ENCODE measurements around the gene EIF4E3.

Gene EIF4E3

DNA sequence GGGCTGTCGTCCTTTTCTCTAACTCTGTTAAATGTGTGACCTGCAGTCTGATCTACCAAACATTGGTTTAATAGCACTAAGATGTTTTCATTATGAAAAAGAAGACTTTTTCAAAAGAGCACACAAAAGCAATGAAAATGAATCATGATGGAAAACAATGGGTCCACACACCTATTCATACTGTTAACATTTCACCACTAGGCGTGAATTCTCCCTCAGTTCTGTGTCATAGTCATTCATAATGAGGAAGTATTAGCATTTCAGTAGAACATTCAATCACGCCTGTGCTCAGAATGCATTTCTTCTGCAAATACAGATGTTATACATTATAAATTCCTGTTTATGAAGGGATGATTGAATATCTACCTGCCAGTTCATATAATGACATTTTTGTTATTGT lies 35.9 kb downstream of the EIF4E3 start:
- no peak for DNase-seq (ENCODE audit: low read depth in 2 of 2)

- DNase-seq (ENCODE audit: low read depth in 2 of 2) = no peak
Observed at GRCh38 chr3:71688121-71688520, 37.1 kb downstream of the EIF4E3 start.

- no peak for DNase-seq (ENCODE audit: low read depth in 2 of 2)
Observed at GRCh38 chr3:71685686-71686085, 39.5 kb downstream of the EIF4E3 start.

- no peak for DNase-seq (ENCODE audit: low read depth in 2 of 2)
Observed at GRCh38 chr3:71684757-71685386, 40.3 kb downstream of the EIF4E3 start.

- no peak for DNase-seq (ENCODE audit: low read depth in 2 of 2)
Observed at GRCh38 chr3:71684046-71684756, 41.0 kb downstream of the EIF4E3 start.

- DNase-seq (ENCODE audit: low read depth in 2 of 2) = no peak
Observed at GRCh38 chr3:71681224-71681668, 44.0 kb downstream of the EIF4E3 start.

- no peak for DNase-seq (ENCODE audit: low read depth in 2 of 2)
Observed at GRCh38 chr3:71680603-71681002, 44.6 kb downstream of the EIF4E3 start.

DNA sequence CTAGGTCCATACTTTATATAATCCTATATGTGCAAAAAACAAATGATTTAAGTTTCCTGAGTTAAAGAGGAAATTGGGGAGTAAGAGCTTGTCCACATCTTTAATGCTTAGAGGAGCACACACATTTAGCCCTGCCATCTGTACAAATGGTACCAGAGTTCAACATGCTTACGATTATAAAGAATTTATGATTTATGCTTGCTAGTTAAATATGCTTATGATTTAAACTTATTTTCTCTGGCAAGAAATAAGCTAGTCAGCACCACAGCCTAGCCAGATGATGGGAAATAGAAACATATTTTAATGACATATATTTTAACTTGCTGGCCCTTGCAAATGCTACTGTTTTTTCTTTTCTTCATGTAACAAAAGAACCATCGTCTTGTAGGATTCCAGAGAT lies 48.3 kb downstream of the EIF4E3 start:
- no peak for DNase-seq (ENCODE audit: low read depth in 2 of 2)

DNA sequence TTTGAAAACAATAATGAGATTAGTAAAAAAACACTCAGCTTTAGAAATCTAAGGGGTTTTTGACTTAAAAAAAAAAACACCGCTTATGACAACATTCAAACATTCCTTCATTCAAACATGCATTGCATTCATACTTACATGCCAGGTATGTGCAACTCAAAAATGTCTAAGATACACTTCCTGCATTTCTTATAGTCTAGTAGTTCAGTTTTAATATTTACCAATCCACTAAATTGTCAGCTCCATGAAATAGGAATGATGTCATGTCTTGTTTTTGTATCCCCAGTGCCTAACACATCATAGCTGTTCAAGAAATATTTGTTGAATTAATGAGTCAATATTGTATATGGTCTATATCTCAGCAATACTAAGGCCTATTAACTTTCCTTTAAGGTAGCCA lies 51.7 kb downstream of the EIF4E3 start:
- DNase-seq (ENCODE audit: low read depth in 2 of 2) = no peak

DNA sequence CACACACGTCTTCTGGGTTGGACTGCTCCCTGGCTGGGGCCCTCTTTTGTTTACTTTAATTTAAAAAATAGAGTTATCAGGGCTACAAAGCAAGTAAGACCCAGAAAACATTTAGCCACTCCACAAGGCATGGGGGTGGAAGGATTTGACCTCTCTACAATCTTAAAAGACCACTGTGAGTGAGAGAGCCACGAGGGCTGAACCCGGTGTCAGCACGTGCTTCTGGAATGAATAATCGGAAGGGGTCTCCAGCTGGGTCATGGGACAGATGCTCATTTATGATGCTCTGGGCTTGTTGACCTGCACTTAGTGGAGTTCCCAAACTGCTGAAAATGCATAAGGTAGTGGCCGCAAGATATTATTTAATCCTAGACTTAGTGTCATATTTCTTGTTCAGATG lies 52.4 kb downstream of the EIF4E3 start:
- no peak for DNase-seq (ENCODE audit: low read depth in 2 of 2)

DNA sequence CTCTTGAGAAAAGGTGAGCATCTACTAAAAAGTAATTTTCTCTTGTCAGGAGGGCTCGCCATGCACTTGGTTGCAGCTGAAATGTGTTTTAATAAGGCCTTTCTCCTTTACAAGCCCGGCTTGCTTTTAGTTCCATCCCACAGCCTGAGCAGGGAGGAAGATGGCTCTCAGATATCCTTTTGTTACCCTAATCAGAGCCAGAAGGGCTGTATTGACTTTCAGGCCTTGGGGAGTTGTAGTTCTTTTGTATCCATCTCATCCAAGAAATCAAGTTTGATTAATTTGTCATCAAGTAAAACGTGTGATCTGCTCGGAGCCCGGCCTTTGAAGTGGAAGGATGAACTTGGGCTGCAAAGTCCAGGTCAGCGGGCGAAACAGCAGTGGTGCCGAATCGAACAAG lies 52.9 kb downstream of the EIF4E3 start:
- DNase-seq (ENCODE audit: low read depth in 2 of 2) = no peak

DNA sequence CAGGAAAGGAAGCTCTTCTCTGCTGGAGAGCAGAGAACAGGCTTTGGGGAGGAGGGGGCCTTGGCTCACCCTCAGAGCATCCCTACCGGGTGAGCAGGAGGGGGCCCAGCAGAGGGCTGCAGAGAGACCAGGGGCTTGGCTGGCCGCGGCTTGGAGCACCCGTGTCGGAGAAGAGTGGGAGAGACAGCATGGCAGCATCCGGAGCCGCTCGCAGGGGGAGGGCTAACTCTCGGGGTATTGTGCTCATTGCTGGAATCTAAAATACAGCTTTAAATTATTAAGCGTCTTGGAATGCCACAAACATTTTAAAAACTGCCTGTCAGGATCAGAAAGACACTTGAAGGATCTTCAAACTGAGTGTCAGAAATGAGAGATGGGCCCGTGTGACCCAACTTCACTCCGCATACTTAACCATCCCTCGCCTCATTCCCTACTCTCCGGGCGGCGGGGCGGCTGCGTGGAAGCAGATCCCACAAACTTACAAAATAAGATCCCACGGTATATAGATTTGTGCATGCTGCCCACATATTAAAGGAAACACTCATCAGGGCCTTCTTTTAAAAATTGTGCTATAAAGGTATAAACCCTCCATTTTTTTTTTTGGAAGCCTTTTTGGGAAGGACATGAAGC lies 53.9 kb downstream of the EIF4E3 start:
- no peak for DNase-seq (ENCODE audit: low read depth in 2 of 2)

DNA sequence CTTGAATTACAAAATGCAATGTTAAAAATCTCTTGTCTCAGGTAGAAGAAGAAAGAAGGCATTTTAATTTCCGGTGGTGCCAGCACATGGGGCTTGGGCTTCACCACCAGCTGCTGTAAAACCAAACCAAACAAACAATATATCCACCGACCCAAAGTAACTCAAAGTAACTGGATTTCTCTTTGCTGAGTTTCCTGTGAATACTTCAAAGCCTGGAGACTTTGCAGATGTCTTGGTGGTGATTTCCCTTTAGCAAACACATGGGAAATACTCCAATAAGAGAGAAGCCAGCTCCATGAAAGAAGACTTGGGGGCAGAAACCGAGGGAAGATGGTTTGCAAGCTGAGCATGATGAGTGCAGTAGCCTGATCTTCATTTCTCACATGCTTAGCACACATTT lies 62.6 kb downstream of the EIF4E3 start:
- DNase-seq (ENCODE audit: low read depth in 2 of 2) = no peak

- DNase-seq (ENCODE audit: low read depth in 2 of 2) = no peak
Observed at GRCh38 chr3:71662056-71662455, 63.1 kb downstream of the EIF4E3 start.

DNA sequence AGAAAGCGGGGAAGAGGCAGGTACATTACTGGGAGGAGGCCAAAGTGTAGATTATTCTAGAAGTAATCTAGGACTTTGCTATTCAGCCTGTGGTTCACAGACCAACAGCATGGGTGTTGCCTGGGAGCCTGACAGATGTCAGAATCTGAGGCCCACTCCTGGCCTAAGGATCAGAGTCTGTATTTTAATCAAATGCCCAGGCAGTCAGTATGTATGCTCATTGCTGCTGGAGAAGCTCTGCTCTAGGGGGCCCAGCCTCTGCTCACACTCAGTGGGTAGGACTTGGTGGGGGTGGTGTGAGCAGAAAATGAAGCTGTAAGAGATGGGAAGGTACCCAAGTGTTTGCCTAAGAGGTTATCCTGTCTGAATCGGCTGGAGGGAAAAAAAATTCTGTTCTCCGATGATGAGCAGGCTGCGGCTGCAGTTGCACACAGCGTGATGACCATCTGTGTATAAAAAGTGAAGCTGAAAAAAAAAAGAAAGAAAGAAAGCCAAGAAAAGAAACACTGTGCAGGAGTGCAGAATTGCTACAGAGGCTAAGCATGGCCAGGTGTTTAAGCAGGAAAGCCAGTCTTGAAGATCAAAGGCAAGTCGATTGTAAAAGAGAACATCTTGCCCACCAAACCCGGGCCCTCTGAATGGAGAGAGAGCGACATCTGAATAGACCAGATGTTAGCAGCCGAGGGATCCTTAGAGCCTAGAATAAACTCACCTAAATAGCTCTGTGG lies 65.2 kb downstream of the EIF4E3 start:
- DNase-seq (ENCODE audit: low read depth in 2 of 2) = no peak

- DNase-seq (ENCODE audit: low read depth in 2 of 2) = no peak
Observed at GRCh38 chr3:71657831-71658530, 67.2 kb downstream of the EIF4E3 start.

- DNase-seq (ENCODE audit: low read depth in 2 of 2) = no peak
Observed at GRCh38 chr3:71655061-71655460, 70.1 kb downstream of the EIF4E3 start.

DNA sequence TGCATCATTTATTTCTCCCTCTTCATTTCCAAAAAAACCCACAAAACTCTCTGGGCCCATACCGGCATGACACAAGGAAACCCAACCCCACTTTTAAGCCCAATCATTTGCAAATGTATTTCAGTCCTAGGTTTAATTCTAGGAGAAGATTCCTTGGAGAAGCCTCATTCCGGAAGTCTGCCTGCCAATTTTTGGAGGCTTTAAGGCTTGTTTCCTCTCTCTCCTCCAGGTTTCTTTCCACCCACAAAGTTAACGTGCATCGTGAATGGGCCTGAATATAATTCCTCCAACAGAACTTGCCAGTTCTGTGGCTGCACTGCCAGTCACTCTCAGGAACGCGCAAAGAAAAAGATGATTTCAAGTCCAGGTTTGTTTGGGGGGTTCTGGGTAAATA lies 71.8 kb downstream of the EIF4E3 start:
- no peak for DNase-seq (ENCODE audit: low read depth in 2 of 2)

DNA sequence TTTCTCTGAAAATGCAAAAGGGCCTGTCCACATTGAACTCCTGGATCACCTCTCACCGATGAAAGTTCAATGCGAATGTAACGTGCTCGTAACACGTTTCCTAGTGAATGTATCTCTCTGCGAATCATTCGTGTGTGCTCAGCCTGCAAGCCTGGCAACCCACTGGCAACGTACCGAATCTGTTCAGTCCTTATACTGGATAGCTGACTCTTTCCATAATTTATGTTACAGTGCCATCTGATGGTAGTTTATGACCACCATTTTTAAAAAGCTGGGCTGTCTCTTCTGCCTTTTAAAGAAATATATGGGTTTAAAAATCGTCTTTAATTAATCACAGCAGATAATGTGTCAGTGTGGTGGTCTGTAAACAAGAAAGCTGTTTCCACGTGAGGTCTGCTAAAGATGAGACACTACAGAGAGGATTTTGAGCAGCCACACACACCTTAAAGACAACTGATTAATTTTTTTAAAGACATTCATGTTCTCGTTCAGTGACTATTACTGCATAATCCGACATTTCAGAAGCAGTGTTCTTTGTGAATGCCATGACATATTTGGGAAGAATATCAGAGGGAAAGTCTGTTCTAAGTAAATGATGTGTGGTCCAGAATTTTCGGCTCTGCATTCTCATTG lies 72.3 kb downstream of the EIF4E3 start:
- DNase-seq (ENCODE audit: low read depth in 2 of 2) = no peak

- no peak for DNase-seq (ENCODE audit: low read depth in 2 of 2)
Observed at GRCh38 chr3:71651625-71652024, 73.6 kb downstream of the EIF4E3 start.

GRCh38 chr3:71650372-71650771 lies 74.8 kb downstream of the EIF4E3 start:
- no peak for DNase-seq (ENCODE audit: low read depth in 2 of 2)
